ENCODE data around the gene PDE4D. TPM values are rescaled to one million over a fixed set of nuclear protein-coding genes. Genes with fewer than 3 reads are reported as not detected.

The PDE4D gene
- total RNA-seq, 2 experiments from 2014 or later, result 0.50 to 0.51 TPM

DNA sequence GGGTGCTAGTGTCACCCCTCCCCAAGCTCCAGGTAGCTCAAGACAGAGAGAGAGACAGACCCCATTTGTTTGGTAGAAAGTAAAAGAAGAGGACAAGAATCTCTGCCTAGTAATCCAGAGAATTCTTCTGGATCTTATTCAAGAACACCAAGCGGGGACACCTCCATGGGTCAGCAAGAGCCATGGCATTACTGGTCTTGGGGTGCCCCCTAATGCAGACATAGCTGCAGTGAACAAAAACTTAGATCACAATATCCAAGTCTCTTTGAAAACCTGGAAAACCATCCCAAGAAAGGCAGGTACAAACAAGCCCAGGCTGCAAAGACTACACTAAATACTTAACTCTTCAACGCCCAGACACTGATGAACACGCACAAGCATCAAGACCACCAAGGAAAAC lies 29.9 kb upstream of the PDE4D start:
- TF ChIP-seq EZH2phosphoT487 (IDR thresholded peaks at IDR 0.05; ENCODE audit: borderline replicate concordance, low read depth, low read length), result no peak
- TF ChIP-seq, protein P1, sequence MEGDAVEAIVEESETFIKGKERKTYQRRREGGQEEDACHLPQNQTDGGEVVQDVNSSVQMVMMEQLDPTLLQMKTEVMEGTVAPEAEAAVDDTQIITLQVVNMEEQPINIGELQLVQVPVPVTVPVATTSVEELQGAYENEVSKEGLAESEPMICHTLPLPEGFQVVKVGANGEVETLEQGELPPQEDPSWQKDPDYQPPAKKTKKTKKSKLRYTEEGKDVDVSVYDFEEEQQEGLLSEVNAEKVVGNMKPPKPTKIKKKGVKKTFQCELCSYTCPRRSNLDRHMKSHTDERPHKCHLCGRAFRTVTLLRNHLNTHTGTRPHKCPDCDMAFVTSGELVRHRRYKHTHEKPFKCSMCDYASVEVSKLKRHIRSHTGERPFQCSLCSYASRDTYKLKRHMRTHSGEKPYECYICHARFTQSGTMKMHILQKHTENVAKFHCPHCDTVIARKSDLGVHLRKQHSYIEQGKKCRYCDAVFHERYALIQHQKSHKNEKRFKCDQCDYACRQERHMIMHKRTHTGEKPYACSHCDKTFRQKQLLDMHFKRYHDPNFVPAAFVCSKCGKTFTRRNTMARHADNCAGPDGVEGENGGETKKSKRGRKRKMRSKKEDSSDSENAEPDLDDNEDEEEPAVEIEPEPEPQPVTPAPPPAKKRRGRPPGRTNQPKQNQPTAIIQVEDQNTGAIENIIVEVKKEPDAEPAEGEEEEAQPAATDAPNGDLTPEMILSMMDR (conservative IDR thresholded peaks at IDR 0.05; ENCODE audit: low read length), result no peak
- Histone ChIP-seq H4K20me1 (ENCODE audit: insufficient read depth, low read length) (no peaks in the 10 kb centered on the region), H3K9me2 (ENCODE audit: insufficient read depth, low read length) (no peaks in the 10 kb centered on the region), H3K36me3 (ENCODE audit: insufficient read depth, low read length) (no peaks in the 10 kb centered on the region), H2AFZ (ENCODE audit: low read length) (no peak overlapping the region), H3K4me3 (ENCODE audit: low read depth, low read length, poor library complexity, severe bottlenecking) (no peak overlapping the region), H3K79me2 (ENCODE audit: insufficient read depth, low read depth, low read length) (no peaks in the 10 kb centered on the region), H3K27ac (ENCODE audit: low read depth, low read length, poor library complexity, severe bottlenecking) (no peak overlapping the region), H3K4me1 (ENCODE audit: insufficient read depth, low read length, poor library complexity, severe bottlenecking) (no peaks in the 10 kb centered on the region), H3K4me2 (ENCODE audit: low read length) (no peak overlapping the region), H3K9me3 (ENCODE audit: low read length) (no peaks in the 10 kb centered on the region)
- POLR2A ChIA-PET, result interaction anchor here (0.5 to 0.7 kb wide), 3 partner anchors 45 to 454 kb away, joined by 3 to 5 read pairs (median 3); no protein-coding TSS in a partner anchor
- BruUV-seq (replicated peaks), result no TSS peak
- CTCF ChIA-PET (ENCODE audit: unreplicated experiment), result no interaction called here
- no peak for DNase-seq (ENCODE audit: low spot score)
- intact Hi-C loops (cut with micrococcal nuclease; ENCODE audit: unreplicated experiment), result no loop called here

DNA sequence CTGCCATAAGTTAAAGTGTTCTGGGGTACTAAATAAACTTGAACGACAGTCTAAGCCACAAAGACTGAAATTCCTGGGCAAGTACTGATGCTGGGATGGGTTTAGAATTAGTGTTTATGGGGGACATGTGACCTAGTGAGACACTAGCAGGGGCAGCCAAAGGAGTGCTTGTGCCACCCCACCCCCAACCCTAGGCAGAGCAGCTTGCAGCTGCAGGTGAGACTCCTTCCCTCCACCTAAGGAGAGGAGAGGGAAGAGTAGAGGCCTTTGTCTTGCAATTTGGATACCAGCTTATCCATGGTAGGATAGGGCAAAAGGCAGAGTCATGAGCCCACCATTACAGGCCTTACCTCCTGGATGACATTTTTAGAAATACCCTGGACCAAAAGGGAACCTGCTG lies 28.7 kb upstream of the PDE4D start:
- Histone ChIP-seq H3K4me1 (ENCODE audit: insufficient read depth, low read length, poor library complexity, severe bottlenecking) (no peaks in the 10 kb centered on the region), H4K20me1 (ENCODE audit: insufficient read depth, low read length) (no peaks in the 10 kb centered on the region), H3K4me3 (ENCODE audit: low read depth, low read length, poor library complexity, severe bottlenecking) (no peak overlapping the region), H3K4me2 (ENCODE audit: low read length) (no peak overlapping the region), H3K9me2 (ENCODE audit: insufficient read depth, low read length) (no peaks in the 10 kb centered on the region), H3K79me2 (ENCODE audit: insufficient read depth, low read depth, low read length) (no peaks in the 10 kb centered on the region), H3K9me3 (ENCODE audit: low read length) (no peaks in the 10 kb centered on the region), H3K27ac (ENCODE audit: low read depth, low read length, poor library complexity, severe bottlenecking) (no peak overlapping the region), H2AFZ (ENCODE audit: low read length) (no peak overlapping the region), H3K36me3 (ENCODE audit: insufficient read depth, low read length) (no peaks in the 10 kb centered on the region)
- ChIA-PET CTCF (ENCODE audit: unreplicated experiment) (no interaction called here), POLR2A (interaction anchor here (0.6 kb wide), 1 partner anchor 33 kb away, joined by 3 read pairs; no protein-coding TSS in a partner anchor)
- TF ChIP-seq, protein P1 (conservative IDR thresholded peaks at IDR 0.05; ENCODE audit: low read length), result no peak
- TF ChIP-seq EZH2phosphoT487 (IDR thresholded peaks at IDR 0.05; ENCODE audit: borderline replicate concordance, low read depth, low read length), result no peak
- BruUV-seq (replicated peaks), result no TSS peak
- DNase-seq (ENCODE audit: low spot score), result no peak
- intact Hi-C loops (cut with micrococcal nuclease; ENCODE audit: unreplicated experiment), result no loop called here

DNA sequence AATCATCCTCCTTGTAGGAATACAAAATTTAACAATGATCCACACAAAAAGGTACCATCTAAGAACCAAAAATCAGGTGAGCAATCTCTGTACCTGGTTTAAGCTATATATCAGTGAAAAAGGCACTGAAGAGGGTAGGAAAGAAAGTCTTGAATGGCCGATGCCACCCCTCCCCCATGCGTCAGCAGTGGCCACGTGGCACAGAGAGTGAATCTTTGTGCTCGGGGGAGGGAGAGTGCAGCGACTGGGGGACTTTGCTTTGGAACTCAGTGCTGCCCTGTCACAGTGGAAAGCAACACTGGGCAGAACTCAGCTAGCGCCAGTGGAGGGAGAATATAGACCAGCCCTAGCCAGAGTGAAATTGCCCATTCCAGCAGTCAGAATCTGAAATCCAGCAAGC lies 28.3 kb upstream of the PDE4D start:
- intact Hi-C loops (cut with micrococcal nuclease; ENCODE audit: unreplicated experiment), result no loop called here
- BruUV-seq (replicated peaks), result no TSS peak

More for the DNA sequence above, 28.3 kb upstream of the PDE4D start:
- Histone ChIP-seq H3K4me1 (ENCODE audit: insufficient read depth, low read length, poor library complexity, severe bottlenecking) (no peaks in the 10 kb centered on the region), H3K4me2 (ENCODE audit: low read length) (no peak overlapping the region), H2AFZ (ENCODE audit: low read length) (no peak overlapping the region), H3K4me3 (ENCODE audit: low read depth, low read length, poor library complexity, severe bottlenecking) (no peak overlapping the region), H3K9me2 (ENCODE audit: insufficient read depth, low read length) (no peaks in the 10 kb centered on the region), H3K27ac (ENCODE audit: low read depth, low read length, poor library complexity, severe bottlenecking) (no peak overlapping the region), H3K36me3 (ENCODE audit: insufficient read depth, low read length) (no peaks in the 10 kb centered on the region), H4K20me1 (ENCODE audit: insufficient read depth, low read length) (no peaks in the 10 kb centered on the region), H3K9me3 (ENCODE audit: low read length) (no peaks in the 10 kb centered on the region), H3K79me2 (ENCODE audit: insufficient read depth, low read depth, low read length) (no peaks in the 10 kb centered on the region)
- TF ChIP-seq, protein P1 (conservative IDR thresholded peaks at IDR 0.05; ENCODE audit: low read length), result no peak
- no peak for TF ChIP-seq EZH2phosphoT487 (IDR thresholded peaks at IDR 0.05; ENCODE audit: borderline replicate concordance, low read depth, low read length)
- POLR2A ChIA-PET, result interaction anchor here (0.8 kb wide), 1 partner anchor 1032 kb away, joined by 3 read pairs; no protein-coding TSS in a partner anchor
- DNase-seq (ENCODE audit: low spot score), result no peak
- CTCF ChIA-PET (ENCODE audit: unreplicated experiment), result no interaction called here
